BJ (cell line): ENCODE data around the gene OTUD3. TPM values are rescaled to one million over a fixed set of nuclear protein-coding genes. Genes with fewer than 3 reads are reported as not detected.
"Not testable (repeated sequence)": the region's sequence is repeated elsewhere in the genome, so short reads cannot be mapped to it uniquely, and the experiment has no call there.

ENCODE experiments used
- CTCF ChIA-PET: fragments of 350-600 bp; formaldehyde crosslinking; extraction: SDS; loops from one replicate; lab custom pipeline; 2021; ENCODE audit warnings: antibody characterized with exemption, inconsistent platforms; lab: Yijun Ruan, JAX
- POLR2A ChIA-PET: fragments of 300-600 bp; sonication (Branson Sonifier 250); formaldehyde crosslinking; extraction: SDS; loops from one replicate; lab custom pipeline; 2021; ENCODE audit warnings: antibody characterized with exemption; lab: Charles Lee
- DNase-seq: peaks from one replicate; pipeline ENCODE4 v3.0.0-alpha.2; 2011; ENCODE audit warnings: low read depth
- H3K27me3 ChIP-seq: 2 replicates; pipeline ENCODE4 v1.6.0; 2011; ENCODE audit warnings: low read length; ENCODE audit not compliant: control insufficient read depth, insufficient read depth
- H3K36me3 ChIP-seq: 2 replicates; pipeline ENCODE4 v1.5.1; 2011; ENCODE audit warnings: low read length; ENCODE audit not compliant: control insufficient read depth, insufficient read depth
- H3K4me3 ChIP-seq: 2 replicates; pipeline ENCODE4 v1.5.1; 2011; ENCODE audit warnings: low read depth, mild to moderate bottlenecking, control low read depth, low read length
- polyA plus RNA-seq: library from polyadenylated mRNA; depleted of rRNA; stranded (reverse); fragments of >200 nt; gene quantifications from 2 replicates; pipeline ENCODE4 v1.2.3, GENCODE V29; 2011
- TF ChIP-seq, protein P1 (sequence below): IDR thresholded peaks from 2 replicates; pipeline ENCODE4 v1.5.1; 2011; ENCODE audit warnings: low read depth, mild to moderate bottlenecking, control low read depth, inconsistent platforms, low read length, moderate library complexity; ENCODE audit not compliant: insufficient read depth

The OTUD3 gene
- polyA plus RNA-seq, 1 experiment, result 2.5 TPM

DNA sequence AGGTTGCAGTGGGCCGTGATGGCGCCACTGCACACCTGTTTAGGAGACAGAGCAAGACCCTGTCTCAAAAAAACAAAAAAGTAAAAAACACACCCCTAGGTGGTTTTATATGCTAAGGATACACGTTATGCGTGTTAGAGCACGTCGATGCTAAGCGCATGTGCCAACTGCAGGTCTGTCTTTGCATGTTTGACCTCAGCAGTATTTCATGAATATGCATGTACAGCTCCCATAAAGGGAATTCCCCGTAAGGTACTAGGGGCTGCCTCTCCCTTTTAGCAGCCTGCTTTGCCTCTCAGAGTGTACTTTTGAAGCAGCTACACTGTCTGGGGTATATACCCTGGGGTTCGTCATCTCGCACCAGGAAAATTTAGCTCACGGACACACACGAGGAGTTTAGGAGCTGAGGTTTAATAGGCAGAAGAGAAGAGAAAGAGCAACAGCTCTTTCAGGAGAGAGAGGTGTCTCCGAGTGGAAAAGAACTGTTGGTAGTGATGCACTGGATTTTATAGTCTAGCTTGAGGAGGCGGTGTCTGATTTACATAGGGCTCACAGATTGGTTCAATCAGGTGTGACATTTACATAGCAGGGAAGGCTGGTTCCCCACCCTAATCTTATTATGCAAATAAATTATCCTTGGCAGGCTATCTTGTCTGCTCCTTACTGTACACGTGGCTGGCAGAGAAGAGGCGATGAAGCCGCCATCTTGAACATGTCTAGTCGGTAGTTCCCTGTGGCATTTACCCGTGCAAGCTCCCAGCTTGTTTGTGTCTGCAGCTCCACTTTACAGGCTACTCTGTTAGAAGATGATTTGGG is 4.2 kb upstream of the OTUD3 start:
- TF ChIP-seq, protein P1, sequence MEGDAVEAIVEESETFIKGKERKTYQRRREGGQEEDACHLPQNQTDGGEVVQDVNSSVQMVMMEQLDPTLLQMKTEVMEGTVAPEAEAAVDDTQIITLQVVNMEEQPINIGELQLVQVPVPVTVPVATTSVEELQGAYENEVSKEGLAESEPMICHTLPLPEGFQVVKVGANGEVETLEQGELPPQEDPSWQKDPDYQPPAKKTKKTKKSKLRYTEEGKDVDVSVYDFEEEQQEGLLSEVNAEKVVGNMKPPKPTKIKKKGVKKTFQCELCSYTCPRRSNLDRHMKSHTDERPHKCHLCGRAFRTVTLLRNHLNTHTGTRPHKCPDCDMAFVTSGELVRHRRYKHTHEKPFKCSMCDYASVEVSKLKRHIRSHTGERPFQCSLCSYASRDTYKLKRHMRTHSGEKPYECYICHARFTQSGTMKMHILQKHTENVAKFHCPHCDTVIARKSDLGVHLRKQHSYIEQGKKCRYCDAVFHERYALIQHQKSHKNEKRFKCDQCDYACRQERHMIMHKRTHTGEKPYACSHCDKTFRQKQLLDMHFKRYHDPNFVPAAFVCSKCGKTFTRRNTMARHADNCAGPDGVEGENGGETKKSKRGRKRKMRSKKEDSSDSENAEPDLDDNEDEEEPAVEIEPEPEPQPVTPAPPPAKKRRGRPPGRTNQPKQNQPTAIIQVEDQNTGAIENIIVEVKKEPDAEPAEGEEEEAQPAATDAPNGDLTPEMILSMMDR, result no peak
- ChIA-PET CTCF (interaction anchor here (0.5 to 1.1 kb wide), 5 partner anchors 11 to 174 kb away, joined by 3 to 4 read pairs (median 3); no protein-coding TSS in a partner anchor), POLR2A (no interaction called here)
- H3K4me3 ChIP-seq, result no peak overlapping the region
- DNase-seq, result no peak
- no peaks in the 10 kb centered on the region for H3K36me3 ChIP-seq
- H3K27me3 ChIP-seq, result no peaks in the 10 kb centered on the region

DNA sequence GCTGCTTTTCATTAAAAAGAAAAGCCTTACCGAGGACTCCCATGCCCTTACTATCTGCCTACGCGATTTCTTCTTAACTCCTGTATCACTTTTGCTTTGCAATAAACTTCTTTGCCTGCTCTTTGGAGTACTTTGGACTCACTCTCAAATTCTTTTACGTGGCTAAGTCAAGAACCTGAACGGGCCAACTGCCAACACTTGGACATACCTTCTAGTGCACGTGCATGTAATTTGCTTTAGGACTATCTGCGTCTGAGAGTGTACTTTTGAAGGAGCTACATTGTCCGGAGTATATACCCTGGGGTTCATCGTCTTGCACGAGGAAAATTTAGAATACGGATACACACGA is 3.6 kb upstream of the OTUD3 start:
- no peak overlapping the region for H3K4me3 ChIP-seq
- no peak for DNase-seq
- TF ChIP-seq, protein P1, result no peak
- ChIA-PET POLR2A (no interaction called here), CTCF (interaction anchor here (0.9 to 1.1 kb wide), 3 partner anchors 17 to 174 kb away, joined by 3 to 4 read pairs (median 3); no protein-coding TSS in a partner anchor)
- no peaks in the 10 kb centered on the region for H3K36me3 ChIP-seq
- H3K27me3 ChIP-seq, result no peaks in the 10 kb centered on the region

DNA sequence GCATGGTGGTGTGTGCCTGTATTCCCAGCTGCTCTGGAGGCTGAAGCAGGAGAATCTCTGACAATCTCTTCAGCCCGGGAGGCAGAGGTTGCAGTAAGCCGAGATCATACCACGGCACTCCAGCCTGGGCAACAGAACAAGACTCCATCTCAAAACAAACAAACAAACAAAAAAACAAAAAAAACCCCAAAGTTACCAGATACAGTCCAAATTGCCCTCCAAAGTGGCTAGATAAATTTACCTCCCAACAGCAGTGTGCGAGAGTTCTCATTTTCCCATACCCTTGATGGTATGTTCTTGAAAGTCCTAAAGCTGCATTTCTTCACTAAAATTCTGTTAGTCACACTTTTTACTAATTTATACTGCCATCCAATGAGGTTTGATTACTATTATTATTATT is 3.0 kb upstream of the OTUD3 start:
- H3K4me3 ChIP-seq, result no peak overlapping the region
- H3K27me3 ChIP-seq, result no peaks in the 10 kb centered on the region
- DNase-seq, result no peak
- TF ChIP-seq, protein P1, result no peak
- H3K36me3 ChIP-seq, result no peaks in the 10 kb centered on the region
- ChIA-PET POLR2A (no interaction called here), CTCF (interaction anchor here (0.6 to 1.7 kb wide), 3 partner anchors 163 to 219 kb away, joined by 3 to 6 read pairs (median 3); no protein-coding TSS in a partner anchor)

DNA sequence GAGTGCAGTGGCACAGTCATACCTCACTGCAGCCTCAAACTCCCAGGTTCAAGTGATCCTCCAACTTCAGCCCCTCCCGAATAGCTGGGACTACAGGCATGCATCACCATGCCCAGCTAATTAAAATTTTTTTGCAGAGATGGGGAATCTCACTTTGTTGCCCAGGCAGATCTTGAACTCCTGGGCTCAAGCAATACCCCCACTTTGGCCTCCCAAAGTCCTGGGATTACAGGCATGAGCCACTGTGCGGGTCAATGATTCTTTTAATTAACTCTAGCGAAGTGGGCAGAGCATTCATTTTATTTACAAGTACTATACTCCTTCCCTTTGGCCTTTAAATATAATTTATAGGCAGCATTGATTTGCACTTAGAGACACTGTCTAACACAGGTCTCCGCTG is 2.5 kb upstream of the OTUD3 start:
- ChIA-PET POLR2A (no interaction called here), CTCF (interaction anchor here (0.6 to 3.5 kb wide), 3 partner anchors 11 to 219 kb away, joined by 3 to 34 read pairs (median 6); no protein-coding TSS in a partner anchor)
- DNase-seq, result no peak
- TF ChIP-seq, protein P1, result no peak
- no peak overlapping the region for H3K4me3 ChIP-seq
- no peaks in the 10 kb centered on the region for H3K27me3 ChIP-seq
- H3K36me3 ChIP-seq, result no peaks in the 10 kb centered on the region

DNA sequence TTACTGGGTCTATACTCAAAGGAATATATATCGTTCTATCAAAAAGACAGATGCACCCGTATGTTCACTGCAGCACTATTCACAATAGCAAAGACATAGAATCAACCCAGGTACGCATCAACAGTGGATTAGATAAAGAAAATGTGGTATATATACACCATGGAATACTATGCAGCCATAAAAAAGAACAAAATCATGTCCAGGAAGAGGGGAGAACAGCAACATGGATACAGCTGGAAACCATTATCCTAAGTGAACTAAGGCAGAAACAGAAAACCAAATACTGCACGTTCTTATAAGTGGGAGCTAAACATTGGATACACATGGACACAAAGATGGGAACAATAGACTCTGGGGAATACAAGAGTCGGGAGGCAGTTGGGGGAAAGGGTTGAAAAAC is 1.4 kb upstream of the OTUD3 start:
- DNase-seq, POLR2A ChIA-PET, H3K36me3 ChIP-seq, H3K4me3 ChIP-seq, H3K27me3 ChIP-seq: not testable (repeated sequence)
- CTCF ChIA-PET, result interaction anchor here (0.7 to 3.9 kb wide), 8 partner anchors 10 to 917 kb away, joined by 3 to 34 read pairs (median 5); no protein-coding TSS in a partner anchor
